ENCODE results near the gene INS.
A peak's percentile ranks its signal among the peaks of the same experiment; 100 is the strongest.

Gene INS

DNA sequence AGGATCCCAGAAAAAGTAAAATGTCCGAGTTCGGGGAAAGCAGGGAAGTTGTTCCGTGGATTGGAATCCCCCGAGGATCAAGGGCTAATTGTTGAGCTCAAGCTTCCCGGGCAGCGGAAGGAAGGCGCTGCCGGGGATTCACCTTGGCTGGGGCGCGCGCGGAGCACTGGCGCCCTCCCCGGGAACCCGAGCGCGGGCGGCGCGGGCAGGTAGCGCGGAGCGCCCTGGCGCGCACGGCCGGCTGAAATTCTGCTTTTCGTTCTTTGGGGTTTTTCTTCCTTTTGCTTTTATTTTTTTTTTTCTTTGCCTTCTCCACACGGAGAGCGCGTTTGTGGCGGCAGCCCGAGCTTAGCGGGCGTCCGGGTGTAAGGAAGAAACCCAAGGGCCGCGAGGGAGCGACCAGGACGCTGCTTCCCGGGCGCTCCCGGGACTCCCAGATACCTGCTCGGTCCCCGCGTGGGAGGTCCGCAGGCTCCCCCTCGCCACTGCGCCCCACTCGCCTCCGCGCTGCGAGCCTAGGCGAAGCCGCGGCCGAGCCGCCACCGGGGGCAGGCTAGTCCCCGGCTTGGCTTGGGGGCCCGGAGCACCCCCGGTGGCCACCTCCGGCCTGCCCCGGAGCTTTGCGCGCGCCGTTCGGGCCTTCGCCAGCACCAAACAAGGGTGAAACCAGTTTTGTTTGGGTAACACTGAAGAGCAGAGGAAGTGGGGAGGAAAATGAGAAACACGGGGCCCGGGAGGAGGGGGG is 17.0 kb downstream of the INS start:
- DNase-seq (ENCODE audit: low spot score) = no peak

GRCh38 chr11:2143477-2143798 is 17.6 kb downstream of the INS start:
- no peak for DNase-seq (ENCODE audit: low spot score)

GRCh38 chr11:2142762-2143202 is 18.2 kb downstream of the INS start:
- no peak for DNase-seq (ENCODE audit: low spot score)

- DNase-seq (ENCODE audit: low spot score) = no peak
These were observed 18.7 kb downstream of the INS start for GRCh38 chr11:2142300-2142759.

GRCh38 chr11:2140411-2141400 is 20.3 kb downstream of the INS start:
- no peak for DNase-seq (ENCODE audit: low spot score)

DNA sequence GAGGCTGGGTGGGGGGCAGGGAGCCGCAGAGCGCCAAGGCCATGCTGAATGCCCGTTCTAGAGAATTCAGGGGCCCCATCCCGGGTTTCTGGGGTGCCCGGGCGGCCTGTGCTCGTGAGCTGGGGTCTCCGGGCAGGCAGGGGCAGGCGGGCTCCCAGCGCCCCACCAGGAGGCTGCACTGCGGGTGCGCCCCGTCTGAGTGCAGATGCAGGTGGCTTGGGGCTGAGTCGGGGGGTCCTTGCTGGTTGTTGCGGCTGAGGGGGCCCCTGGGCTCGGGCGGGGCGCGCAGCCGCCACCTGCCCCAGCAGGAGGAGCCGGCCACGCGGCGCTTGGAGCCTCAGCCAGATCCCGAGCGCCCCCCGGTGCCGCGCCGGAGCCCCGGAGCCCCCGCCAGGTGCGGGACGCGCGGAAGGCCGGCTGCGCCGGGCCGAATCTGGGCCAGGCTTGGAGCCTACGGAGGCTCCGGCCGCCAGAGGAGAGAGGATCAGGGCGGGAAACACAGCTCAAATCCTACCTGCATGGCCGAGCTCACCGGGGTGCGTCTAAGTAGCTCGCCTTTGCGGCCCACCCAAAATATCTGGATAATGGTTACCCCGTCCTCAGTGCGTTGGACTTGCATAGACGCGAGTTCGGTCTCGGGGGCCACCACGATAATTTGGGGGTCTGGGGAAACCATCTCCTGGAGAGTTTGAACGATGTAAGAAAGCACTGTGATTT is 21.2 kb downstream of the INS start:
- no peak for DNase-seq (ENCODE audit: low spot score)

DNA sequence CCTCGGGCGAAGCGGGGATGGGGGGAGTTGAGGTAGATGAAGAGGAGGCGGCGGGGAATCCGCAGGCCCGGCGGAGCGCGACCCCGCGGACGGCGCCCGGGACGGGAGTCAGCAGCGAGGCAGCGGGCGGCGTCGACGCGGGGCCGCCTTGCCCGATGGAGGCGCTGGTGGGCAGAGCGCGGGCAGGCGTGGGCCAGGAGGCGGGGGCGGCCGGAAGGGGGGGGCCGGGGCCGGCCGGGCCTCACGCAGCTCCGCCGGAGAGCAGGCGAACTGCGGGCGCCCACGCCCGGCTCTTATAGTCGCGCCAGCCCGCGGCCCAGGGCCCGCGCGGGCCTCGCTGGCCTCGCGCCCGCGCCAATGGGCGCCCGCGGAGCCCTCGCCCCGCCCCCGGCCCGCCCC is 21.9 kb downstream of the INS start, which contains the start of gene IGF2:
IGF2 (minus strand) TSS at position 267 of the 399 bp plus-strand sequence. CDS start 3,866 bp downstream, outside the sequence.
- peak; percentile 66 for DNase-seq (ENCODE audit: low spot score)

- DNase-seq (ENCODE audit: low spot score) = no peak
These were observed 22.4 kb downstream of the INS start for GRCh38 chr11:2138431-2139122.

GRCh38 chr11:2138068-2138430 is 23.0 kb downstream of the INS start:
- DNase-seq (ENCODE audit: low spot score) = no peak

DNA sequence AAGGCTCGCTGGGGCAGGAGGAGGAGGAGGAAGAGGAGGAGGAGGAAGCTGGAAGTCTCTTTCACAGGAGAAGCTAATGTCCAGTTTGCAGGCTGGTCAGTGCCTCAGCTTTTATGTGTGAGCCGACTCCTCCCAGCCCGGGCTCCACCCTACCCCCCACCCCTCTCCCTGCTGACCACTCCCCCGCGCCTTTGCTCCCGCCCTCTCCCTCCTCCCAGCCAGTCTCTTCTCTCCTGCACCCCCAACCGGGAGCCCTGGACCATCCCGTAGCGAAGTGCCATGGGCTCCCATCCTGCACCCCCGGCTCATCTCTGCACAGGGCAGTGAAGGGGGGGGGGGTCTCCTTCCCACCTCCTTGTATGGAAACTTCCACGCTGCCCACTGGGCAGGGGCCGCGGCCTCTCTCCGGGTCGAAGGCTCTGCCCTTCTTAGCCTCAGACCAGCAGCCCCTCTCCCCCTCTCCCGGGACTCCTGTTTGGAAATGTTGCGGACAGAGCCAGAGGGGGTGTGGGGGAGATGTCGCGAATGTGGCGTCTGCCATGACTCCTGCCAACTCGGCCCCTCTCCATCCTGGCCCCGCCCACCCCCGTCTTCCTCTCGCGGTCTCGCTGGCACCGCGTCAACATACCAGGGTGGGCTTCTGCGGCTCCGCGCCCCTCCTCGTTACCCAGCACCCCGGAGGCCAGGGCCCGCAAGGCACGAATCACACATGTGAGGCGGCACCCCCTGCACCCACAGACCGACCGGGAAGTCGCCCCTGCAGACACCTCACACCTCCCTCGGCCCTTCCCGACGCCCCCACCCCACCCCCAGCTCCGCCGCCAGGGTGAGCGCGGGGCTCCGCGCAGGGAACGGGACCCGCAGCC is 23.6 kb downstream of the INS start:
- peak; percentile 92 for DNase-seq (ENCODE audit: low spot score)

DNA sequence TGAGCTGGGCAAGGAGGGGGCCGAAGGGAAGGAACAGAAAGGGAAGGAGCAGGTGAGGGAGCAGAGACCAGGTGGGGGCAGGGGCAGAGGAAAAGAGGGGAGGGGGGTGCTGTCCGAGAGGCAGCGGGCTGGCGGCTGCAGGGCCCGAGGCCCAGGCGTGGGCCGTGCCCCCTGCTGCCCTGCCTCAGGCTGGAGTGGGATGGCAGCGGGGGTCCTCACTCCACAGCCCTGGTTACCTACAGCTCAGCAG is 24.1 kb downstream of the INS start:
- DNase-seq (ENCODE audit: low spot score) = no peak

GRCh38 chr11:2136209-2136951 is 24.6 kb downstream of the INS start:
- no peak for DNase-seq (ENCODE audit: low spot score)

- no peak for DNase-seq (ENCODE audit: low spot score)
These were observed 25.3 kb downstream of the INS start for GRCh38 chr11:2135648-2136201.

DNA sequence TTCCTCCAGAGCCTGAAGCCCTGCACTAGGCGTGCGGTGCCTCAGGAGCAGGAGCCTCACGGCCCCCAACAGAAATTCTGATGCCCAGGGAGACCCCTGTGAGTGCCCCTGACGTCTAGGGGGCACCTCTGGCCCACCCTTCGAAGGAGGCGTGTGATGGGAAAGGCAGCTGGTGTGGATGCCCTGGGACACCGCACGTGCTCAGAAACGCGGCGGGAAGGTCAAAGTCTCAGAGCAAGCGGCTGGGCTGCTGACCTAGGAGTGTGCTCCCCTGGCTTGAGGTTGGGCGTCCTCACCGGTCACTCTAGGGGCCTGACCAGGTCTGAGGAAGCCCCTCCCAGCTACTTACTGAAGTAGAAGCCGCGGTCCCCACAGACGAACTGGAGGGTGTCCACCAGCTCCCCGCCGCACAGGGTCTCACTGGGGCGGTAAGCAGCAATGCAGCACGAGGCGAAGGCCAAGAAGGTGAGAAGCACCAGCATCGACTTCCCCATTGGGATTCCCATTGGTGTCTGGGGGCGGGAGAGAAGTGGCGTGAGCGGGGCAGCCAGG is 25.9 kb downstream of the INS start:
- no peak for DNase-seq (ENCODE audit: low spot score)

- DNase-seq (ENCODE audit: low spot score) = no peak
These were observed 26.7 kb downstream of the INS start for GRCh38 chr11:2134022-2135010.

DNA sequence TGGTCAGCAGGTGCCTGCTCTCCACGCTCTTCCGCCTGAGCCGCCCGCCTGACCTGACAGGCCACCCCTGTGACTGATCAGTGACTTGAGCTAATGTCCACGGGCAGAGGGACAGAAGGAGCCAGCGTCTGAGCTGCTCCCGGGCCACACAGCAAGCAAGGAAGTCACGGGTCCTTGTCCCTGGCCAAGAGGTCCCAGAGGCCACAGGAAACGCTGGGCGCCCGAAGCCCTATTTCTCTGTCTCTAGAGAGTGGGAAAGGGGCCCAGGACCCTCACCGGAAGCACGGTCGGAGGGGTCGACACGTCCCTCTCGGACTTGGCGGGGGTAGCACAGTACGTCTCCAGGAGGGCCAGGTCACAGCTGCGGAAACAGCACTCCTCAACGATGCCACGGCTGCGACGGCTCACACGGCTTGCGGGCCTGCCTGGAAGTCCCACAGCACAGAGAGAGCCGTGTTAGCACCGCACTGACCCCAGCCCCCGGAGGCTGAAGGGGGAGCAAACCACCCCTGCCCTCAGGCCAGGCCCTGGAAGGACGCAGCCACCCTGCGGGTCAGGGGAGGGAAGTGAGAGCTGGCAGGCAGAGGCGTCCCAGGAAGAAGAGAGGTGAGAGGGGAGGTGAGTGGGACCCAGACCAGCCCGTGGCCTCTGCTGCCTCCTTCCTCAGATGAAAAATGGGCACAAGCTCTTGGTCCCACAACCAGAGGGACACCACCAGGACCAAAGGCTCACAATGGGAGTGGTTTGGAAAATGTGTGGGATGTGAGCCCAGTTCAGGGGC is 27.6 kb downstream of the INS start:
- DNase-seq (ENCODE audit: low spot score) = no peak

GRCh38 chr11:2132874-2133240 is 28.2 kb downstream of the INS start:
- DNase-seq (ENCODE audit: low spot score) = peak; percentile 38

- DNase-seq (ENCODE audit: low spot score) = no peak
These were observed 28.8 kb downstream of the INS start for GRCh38 chr11:2132246-2132645.
